Smooth muscle cell (in vitro differentiated cells): ENCODE measurements around the gene CAPN12. TPM values are rescaled to one million over a fixed set of nuclear protein-coding genes. Genes with fewer than 3 reads are reported as not detected.

Experiments
- DNase-seq: peaks from one replicate; lab custom pipeline; 2025; ENCODE audit not compliant: unreplicated experiment; lab: John Stamatoyannopoulos, UW
- H2AFZ ChIP-seq: fragments of 200-600 bp; sonication (generic); 2 replicates; pipeline ENCODE4 v1.6.0; 2016; ENCODE audit warnings: antibody characterized with exemption, low read depth, mild to moderate bottlenecking
- H3F3A ChIP-seq: fragments of 200-600 bp; sonication (generic); 2 replicates; pipeline ENCODE4 v1.6.0; 2017; ENCODE audit warnings: antibody characterized with exemption, low read depth
- H3K27ac ChIP-seq: fragments of 200-600 bp; sonication (generic); 2 replicates; pipeline ENCODE4 v1.5.1; 2016; ENCODE audit warnings: low read depth, mild to moderate bottlenecking
- H3K27me3 ChIP-seq: fragments of 200-600 bp; sonication (generic); 2 replicates; pipeline ENCODE4 v1.6.1; 2016; ENCODE audit warnings: low read depth, mild to moderate bottlenecking
- H3K36me3 ChIP-seq: fragments of 200-600 bp; sonication (generic); 2 replicates; pipeline ENCODE4 v1.5.1; 2016; ENCODE audit warnings: low read depth
- H3K4me1 ChIP-seq: fragments of 200-600 bp; sonication (generic); 2 replicates; pipeline ENCODE4 v1.5.1; 2016; ENCODE audit warnings: low read depth
- H3K4me2 ChIP-seq: fragments of 200-600 bp; sonication (generic); 2 replicates; pipeline ENCODE4 v1.6.0; 2016; ENCODE audit warnings: mild to moderate bottlenecking
- H3K4me3 ChIP-seq: fragments of 200-600 bp; sonication (generic); 2 replicates; pipeline ENCODE4 v1.5.1; 2016; ENCODE audit warnings: mild to moderate bottlenecking
- H3K79me2 ChIP-seq: fragments of 200-600 bp; sonication (generic); 2 replicates; pipeline ENCODE4 v1.6.0; 2016; ENCODE audit warnings: low read depth, mild to moderate bottlenecking
- H3K9ac ChIP-seq: fragments of 200-600 bp; sonication (generic); 2 replicates; pipeline ENCODE4 v1.6.0; 2016; ENCODE audit warnings: low read depth
- H3K9me3 ChIP-seq: fragments of 200-600 bp; sonication (generic); replicated peaks from 2 replicates; pipeline ENCODE4 v1.5.1; 2016; ENCODE audit warnings: low read depth
- H4K20me1 ChIP-seq: fragments of 200-600 bp; sonication (generic); 2 replicates; pipeline ENCODE4 v1.6.0; 2016; ENCODE audit warnings: low read depth
- CTCF ChIP-seq: fragments of 200-600 bp; sonication (generic); IDR thresholded peaks from 2 replicates; pipeline ENCODE4 v1.5.1; 2017; ENCODE audit warnings: borderline replicate concordance, mild to moderate bottlenecking, antibody characterized with exemption; ENCODE audit not compliant: insufficient read depth, poor library complexity, severe bottlenecking
- WGBS: methylation state at CpG from one replicate; pipeline ENCODE4 v1.1.7; 2016; ENCODE audit warnings: low lambda C conversion rate; 5-methylcytosine and 5-hydroxymethylcytosine counted together
- polyA plus RNA-seq: library from polyadenylated mRNA; unstranded; fragments of >200 nt; fragmentation: Nextera tagmentation; extraction: Ambion mirVana; gene quantifications from 2 replicates; pipeline ENCODE4 v1.2.1, GENCODE V29; 2016
- total RNA-seq: library from RNA; depleted of rRNA; stranded (reverse); fragments of >200 nt; gene quantifications from 2 replicates; pipeline ENCODE4 v1.2.3, GENCODE V29; 2014

Gene CAPN12
- total and polyA plus RNA-seq, 2 experiments from 2014 or later: 1.4 to 5.5 TPM

GRCh38 chr19:38726761-38727301, 17.4 kb downstream of the CAPN12 start:
- Histone ChIP-seq H3F3A (peaks cover 22% of the 10 kb centered on the region), H3K9ac (no peak overlapping the region), H3K4me3 (no peak overlapping the region), H3K79me2 (no peaks in the 10 kb centered on the region), H3K27ac (peak overlapping the region; percentile 23), H3K4me1 (no peaks in the 10 kb centered on the region), H3K4me2 (no peak overlapping the region), H3K27me3 (no peaks in the 10 kb centered on the region), H3K9me3 (no peaks in the 10 kb centered on the region), H3K36me3 (no peaks in the 10 kb centered on the region), H4K20me1 (peaks cover 23% of the 10 kb centered on the region), H2AFZ (no peak overlapping the region)
- no peak for DNase-seq
- 87% methylated on average over 30 of the region's 30 CpGs for WGBS
- TF ChIP-seq CTCF: no peak

GRCh38 chr19:38726284-38726673, 18.0 kb downstream of the CAPN12 start:
- Histone ChIP-seq H2AFZ (no peak overlapping the region), H4K20me1 (peaks cover 23% of the 10 kb centered on the region), H3K9me3 (no peaks in the 10 kb centered on the region), H3K4me3 (no peak overlapping the region), H3K4me1 (no peaks in the 10 kb centered on the region), H3K4me2 (no peak overlapping the region), H3K27me3 (no peaks in the 10 kb centered on the region), H3K79me2 (no peaks in the 10 kb centered on the region), H3K27ac (peak overlapping the region; percentile 23), H3K36me3 (no peaks in the 10 kb centered on the region), H3K9ac (no peak overlapping the region), H3F3A (peaks cover 17% of the 10 kb centered on the region)
- WGBS: 96% methylated on average over 6 of the region's 6 CpGs
- DNase-seq: no peak
- TF ChIP-seq CTCF: no peak

DNA sequence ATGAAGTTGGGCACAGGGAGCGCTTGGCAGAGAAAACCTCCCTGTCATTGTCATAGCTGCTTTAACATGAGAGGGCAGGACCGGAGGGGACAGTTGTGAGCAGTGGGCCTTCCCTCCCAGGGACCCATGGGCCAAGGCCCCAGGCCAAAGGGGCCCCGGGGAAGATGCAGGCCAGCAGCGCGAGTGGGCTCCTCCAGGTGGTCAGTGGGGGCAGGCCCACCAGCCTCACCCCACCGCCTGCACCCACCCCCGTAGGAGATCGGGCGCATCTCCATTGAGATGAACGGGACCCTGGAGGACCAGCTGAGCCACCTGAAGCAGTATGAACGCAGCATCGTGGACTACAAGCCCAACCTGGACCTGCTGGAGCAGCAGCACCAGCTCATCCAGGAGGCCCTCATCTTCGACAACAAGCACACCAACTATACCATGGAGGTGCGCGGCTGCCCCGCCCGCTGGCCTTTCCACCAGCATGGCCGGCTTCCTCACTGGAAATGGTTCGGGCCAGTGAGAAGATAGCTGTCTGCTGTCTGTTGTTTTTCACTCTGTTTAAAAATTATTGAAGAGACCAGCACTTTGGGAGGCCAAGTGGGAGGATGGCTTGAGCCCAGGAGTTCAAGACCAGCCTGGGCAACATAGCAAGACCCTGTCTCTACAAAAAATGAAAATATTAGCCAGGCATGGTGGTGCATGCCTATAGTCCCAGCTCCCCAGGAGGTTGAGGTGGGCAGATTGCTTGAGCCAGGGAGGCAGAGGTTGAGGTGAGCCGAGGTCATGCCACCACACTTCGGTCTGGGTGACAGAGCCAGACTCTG, 18.6 kb downstream of the CAPN12 start:
- Histone ChIP-seq H3K4me3 (no peak overlapping the region), H3K27me3 (no peaks in the 10 kb centered on the region), H3F3A (peaks cover 12% of the 10 kb centered on the region), H2AFZ (no peak overlapping the region), H3K4me1 (no peaks in the 10 kb centered on the region), H3K79me2 (peaks cover 4% of the 10 kb centered on the region), H3K9ac (no peak overlapping the region), H3K4me2 (no peak overlapping the region), H3K27ac (no peak overlapping the region), H3K9me3 (no peaks in the 10 kb centered on the region), H3K36me3 (no peaks in the 10 kb centered on the region), H4K20me1 (peaks cover 25% of the 10 kb centered on the region)
- no peak for TF ChIP-seq CTCF
- DNase-seq: no peak
- WGBS: 95% methylated on average over 18 of the region's 21 CpGs
